ENCODE data around the gene LRRTM4.

- TF ChIP-seq EZH2phosphoT487 (IDR thresholded peaks at IDR 0.05; ENCODE audit: low read depth) (no peak), CTCF (IDR thresholded peaks at IDR 0.05; ENCODE audit: low read depth, low read length) (no peak)
These were observed 380.0 kb downstream of the LRRTM4 start for GRCh38 chr2:77142141-77142540.

Data from OCI-LY3 (cell line).